NOMO-1 treated with dmso at 0.1 percent for 144 hours (cell line): ENCODE data around the gene WDR72.

Source experiments
- DNase-seq: peaks from one replicate; lab custom pipeline; 2025; ENCODE audit not compliant: unreplicated experiment; lab: John Stamatoyannopoulos, UW

WDR72 gene

DNA sequence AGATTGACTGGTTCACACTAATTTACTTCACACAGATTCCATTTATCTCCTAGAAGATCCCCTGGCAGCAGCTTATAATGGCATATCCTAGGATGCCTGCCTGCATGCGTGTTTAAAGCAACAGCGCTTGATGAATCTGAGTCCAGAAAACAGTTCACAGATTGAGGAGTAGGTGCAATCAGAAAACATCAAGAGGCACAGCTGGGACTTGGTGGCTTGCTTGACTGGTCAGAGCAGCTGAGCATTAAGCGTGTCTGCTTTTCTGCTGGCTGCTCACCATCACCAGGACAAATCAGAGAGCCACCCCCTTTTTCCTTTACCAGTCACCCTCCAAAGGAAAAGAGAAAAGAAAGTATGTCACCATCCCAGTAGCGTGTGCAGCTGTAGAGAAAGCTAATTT lies 223.6 kb downstream of the WDR72 start:
- DNase-seq: no peak

DNA sequence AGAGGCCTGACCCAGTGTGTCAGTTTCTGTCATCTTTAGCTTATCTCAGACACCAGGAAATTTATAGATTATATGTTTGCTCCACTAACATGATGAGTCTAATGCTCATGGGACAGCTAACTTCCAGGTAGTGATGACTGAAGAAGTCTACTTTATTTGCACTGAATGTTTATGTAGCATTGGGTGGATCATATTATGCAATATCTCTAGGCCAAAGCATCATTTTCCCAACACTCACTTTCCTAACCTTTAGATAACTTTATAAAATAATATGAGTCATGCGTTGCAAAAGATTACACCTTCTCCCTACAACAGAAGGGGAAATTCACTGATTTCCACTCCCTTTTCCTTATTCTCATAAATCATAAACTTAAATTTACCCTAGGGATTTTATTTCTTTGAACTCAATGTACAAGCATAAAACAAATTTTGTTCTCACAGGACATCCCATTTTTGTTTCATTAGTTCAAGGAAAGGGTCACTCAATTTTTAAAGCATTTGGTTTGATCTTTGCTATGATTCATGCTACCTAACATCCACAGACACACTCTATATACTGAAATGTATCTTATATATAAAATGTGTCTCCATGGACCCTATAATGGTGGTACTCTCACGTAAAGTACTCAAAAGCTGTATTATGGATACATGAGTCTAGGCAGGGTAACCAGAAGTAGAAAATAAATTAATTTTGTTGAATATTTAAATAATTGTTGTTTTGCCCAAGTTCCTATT lies 225.2 kb downstream of the WDR72 start:
- DNase-seq: no peak

DNA sequence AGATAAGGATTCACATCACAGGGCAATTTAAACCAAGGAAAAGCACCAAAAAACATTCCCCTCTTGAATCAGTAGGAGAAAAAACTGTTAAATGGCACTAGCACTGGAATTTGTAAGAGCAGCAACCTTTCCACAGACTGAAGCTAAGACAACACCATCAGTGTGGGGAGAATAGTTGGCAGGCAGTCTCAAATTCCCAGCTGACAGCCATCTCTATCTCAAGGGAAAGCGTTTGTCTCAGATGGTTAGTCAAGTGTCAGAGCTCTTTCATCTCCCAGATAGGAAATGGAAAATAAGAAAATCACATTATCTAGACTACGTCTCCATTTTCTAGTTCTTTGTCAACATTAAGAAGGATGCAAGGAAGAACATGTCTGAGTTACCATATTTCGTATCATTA lies 228.7 kb downstream of the WDR72 start:
- DNase-seq: no peak

DNA sequence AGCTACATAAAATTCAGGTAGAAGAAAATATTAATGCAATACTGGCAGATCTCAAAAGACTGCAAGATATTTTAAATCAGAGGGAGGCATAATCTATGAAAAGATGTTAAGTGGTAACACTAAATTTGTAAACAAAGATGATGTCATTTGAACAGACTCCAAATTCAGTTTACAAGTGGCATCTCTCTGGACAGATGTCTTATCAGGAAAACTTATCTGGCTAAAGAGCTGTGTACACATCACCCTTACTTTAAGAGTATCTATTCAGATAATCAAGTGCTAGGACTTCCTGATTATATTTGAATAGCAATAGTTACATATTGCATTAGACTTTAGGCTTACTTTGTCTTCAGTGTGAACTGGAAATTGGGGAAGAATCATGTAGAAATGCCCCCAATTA lies 231.5 kb downstream of the WDR72 start:
- no peak for DNase-seq

DNA sequence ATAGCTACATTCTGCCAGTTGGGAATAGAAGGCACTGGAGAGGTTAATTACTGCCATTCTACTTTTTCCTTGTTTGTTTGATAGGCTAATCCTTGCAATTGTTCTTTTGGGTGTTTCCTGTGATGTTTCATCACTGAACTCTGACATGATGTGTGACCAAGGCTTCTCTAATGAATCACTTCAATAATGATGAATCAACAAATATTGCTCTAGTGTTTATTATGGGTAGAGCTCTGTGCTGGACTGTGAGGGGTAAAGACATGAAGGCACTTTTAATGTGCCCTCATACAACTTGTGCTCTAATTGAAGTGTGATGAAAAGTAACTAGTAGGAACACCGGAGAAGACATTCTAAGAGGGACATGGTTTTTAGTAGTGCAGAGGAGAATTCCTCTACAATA lies 233.6 kb downstream of the WDR72 start:
- no peak for DNase-seq

DNA sequence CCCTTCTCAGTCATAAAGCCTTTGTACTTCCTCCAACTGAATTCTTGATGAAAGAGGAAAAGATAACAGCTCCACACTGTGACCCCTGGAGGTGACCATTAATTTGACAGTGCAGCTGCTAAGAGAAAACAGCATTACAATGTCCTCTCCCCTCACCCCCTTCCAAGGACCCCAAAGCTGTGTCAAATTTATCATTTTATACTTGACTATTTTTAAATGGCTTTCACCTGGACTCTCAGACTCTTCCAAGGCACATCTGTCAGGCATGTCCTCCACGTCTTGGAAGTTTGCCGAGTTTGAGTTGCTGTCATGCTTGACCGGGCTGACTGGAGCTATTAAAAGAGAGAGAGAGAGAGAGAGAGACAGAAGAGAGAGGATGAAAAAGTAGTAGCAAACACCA lies 236.5 kb downstream of the WDR72 start:
- no peak for DNase-seq

DNA sequence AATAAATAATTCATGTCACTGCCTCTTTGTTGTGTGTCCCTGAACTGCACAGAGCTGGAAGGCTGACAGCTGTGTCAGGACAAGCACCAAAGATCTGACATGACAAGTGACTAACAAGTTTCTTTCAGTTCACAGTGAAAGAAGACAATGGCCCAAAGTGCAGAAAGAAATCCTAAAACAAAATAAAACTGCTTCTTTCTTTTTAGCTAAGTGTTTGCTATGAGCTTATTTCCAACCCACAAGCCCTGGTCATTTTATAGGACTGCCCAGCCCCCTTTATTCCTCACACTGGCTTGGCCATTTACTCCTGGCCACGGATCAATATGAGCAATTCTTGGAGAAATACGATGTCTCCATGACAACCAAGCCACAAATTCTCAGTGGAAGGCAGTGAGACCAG lies 238.5 kb downstream of the WDR72 start:
- DNase-seq: no peak

DNA sequence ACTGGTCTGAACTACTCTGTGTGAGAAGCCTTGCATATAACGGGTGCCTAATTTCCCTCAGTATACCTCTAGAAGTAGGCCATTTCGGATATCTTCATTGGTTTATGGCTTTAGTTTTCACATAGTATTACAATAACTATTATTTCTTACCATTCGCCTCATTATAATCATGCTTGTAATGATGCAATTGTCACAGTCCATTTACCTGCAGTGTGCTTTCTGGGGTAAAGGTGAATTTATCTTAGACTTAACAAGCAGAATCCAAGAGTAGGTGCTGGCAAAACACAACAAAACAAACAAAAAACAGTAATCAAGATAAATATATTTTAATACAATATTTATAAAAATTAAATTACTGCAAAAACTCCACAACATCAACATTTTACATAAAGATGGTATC lies 246.0 kb downstream of the WDR72 start:
- DNase-seq: no peak

DNA sequence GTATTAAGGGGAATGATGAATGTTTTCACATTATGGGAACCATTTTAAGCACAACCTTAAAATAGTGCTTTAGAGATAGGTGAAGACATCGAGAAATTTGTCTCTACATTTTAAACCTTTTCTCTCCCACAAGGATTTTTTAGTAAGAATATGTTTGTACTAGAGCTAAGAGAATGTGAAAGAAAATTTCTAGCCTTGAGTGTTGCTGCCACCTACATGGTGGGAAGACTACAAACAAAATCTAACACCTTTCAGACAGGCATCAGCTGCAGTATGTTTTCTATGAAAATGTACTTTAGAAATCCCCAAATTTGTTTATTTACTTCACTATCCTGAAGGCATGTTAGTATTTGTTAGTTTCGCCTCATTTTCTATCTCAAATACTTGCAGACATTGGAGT lies 247.4 kb downstream of the WDR72 start:
- DNase-seq: no peak

DNA sequence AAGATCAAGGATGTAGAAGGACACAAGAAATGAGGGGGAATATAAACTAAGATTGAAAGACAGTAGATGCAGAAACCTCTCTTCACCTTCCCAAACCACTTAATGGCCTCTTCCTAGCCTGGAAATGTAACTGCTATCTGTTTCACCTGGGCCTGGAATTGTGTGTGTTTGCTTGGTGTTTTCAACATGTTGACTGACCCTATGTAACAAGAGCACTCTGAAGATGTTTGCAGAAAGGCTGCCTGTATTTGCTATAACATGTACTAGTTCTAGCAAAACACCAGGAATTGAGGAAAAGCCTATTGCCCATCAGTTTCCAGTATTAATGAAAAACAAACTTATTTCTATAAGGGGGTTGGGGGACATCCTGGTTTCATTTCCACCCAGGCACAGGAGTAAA lies 248.3 kb downstream of the WDR72 start:
- no peak for DNase-seq

DNA sequence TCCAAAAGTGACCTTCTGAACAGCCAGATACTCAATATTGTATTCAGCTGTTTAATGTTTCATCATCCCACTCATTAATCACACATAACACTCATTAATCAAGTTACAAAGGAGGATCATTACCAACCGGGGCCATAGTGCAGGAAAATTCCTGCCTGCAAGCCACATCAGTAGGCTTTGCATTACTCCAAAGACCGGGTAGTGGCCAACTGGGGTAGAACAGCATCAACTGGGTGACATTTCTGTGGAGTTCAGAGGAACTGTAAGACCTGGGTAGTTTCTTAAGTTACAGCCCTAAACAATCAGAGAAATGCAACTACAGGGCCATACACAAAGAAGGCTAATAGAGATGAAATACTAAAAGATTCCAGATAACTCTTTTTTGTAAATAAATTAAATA lies 253.1 kb downstream of the WDR72 start:
- no peak for DNase-seq

DNA sequence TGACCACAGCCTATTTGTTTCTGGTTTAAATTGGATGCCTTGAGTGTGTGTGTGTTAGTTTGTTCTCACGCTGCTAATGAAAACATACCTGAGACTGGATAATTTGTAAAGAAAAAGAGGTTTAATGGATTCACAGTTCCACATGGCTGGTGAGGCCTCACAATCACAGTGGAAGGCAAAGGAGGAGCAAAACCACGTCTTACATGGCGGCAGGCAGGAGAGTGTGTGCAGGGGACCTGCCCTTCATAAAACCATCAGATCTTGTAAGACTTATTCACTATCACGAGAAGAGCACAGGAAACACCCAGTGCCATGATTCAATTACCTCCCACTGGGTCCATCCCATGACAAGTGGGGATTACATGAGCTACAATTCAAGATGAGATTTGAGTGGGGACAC lies 260.5 kb downstream of the WDR72 start:
- no peak for DNase-seq

DNA sequence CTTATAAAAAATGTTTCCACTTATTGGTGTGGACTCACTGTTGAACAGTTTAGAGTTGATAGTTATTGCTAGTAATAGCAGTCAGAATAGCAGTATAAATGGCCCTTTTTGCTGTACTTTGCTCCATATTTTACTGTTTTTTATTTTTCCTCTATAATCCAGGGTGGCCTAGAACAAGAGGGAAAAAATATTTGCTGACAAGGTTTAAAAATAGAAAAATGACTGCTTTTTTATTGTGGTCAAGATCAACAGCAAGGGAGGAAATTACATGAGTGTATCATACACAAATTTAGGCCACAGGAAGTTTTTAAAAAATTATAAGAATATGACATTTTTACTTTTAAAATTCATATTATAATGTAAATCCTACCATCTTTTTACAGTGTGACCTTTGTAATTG lies 269.1 kb downstream of the WDR72 start:
- DNase-seq: no peak

DNA sequence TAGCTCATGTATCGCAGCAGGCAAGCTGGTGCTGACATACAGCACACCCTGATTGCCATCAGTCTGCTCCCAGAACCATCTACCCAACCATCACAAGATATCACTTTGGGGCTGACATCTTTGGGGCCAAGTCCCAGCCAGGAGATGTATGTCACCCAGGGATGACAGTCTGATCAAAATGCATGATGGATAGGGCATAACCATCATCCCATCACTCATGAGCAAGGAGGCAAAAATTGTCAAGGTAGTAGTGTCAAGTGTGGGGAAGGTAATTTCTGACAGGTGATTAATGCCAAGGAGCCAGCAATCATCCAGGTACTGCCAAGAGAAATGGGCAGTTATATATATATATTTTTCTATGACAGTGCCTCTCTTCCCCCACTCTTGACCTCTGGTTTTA lies 277.4 kb downstream of the WDR72 start:
- no peak for DNase-seq

DNA sequence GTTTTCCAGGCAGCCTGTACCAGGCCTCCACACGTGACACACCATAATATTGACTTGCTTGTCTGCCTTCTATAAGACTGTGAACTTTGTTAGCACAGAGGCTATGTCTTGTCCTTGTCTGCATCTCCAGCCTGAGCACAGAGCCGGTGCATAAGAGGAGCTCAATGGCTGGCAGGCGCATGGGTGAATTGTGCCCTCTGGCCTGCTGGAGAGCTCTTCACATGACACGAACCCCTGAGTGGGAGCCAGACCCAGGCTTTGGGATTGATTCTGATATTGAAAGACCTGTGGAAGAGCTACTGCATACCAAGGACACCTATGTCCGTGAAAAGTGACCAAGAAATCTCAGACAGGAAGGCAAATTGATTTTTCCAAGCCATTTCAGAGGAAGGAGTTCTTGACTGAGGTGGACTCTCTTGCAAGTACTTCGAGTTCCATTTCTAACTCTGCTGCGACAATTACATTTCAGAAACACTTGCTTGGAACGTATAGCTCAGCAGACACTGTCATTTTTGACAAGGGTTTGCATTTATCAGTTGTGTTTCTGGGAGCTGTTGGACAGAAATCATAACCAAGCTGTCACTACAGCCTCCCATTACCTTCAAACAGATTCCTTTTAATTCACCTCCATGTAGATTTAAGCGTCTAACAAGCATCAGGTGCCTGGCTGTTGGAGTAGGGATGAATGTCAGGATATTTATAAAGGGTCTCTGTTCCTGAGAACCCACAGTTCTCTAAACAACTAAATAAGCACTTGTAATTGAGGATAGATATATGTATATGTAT lies 281.3 kb downstream of the WDR72 start:
- DNase-seq: no peak

DNA sequence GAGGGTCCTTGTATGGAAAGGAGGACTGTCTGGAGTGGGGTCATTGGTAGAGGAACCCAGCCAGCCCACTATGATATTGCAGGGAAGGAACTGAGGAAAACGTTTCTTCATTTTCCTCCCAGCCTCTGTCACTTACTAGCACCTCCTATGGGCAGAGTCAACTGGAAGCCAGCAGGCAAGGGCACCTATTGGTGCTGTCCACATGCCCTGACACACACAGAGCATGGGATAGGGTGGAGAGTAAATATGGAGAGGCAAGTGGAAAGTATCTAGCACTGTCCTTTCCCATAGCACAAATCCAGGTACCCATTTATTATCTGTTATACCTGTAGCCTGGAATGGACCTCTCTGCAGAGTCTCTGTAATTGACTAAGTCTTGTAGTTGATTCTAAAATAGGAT lies 285.6 kb downstream of the WDR72 start:
- no peak for DNase-seq

DNA sequence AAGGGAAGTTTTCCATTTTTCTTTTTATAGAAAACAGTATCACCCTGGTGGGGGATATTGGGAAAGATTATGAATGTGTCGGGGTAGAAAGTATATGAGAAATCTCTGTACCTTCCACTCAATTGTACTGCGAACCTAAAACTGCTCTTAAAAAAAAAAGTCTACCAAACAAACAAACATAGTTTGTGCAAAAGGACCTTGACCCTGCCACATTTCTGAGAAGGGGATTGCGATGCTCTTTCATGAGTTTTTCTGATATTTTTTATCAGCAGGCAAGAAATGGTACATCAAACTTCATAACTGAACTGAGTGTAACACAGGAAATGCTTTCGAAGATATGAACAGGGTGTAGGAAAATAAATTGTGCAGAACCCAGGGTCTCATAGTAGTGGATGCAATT lies 286.0 kb downstream of the WDR72 start:
- DNase-seq: no peak

DNA sequence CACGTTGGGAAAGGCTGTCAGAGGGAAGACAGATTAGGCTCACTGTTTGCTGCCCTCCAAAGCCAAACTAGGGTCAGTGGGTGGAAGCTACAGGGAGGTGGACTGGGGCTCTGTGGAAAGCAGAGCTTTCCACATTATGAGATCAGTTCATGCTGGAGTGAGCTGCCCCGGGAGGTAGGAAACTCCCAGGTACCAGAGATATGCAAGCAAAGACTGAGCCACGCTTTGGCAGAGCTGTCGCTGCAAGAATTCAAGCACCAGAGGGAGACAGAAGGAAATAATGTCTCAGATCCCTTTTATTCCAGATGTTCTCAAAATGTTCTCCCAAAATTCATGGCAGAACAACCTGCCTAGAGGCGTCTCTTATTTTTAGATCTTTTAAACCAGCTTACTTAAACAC lies 286.6 kb downstream of the WDR72 start:
- no peak for DNase-seq

DNA sequence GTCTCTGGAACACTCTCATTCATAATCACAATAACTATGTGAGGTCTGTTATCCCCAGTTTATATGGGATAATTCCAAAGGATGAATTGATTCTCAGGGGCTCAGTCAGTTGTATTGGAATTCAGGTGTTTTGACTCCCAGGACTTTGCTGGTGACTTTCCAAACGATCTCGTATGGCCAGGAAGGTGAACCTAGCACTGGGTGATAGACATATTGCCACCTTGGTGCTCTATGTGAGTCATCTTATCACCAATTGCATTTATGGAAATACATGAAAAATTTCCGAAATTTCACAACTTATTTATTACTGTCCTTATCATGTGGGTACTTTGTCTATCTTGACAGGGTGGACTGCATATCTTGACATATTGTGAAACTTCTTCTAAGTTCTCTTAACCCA lies 287.3 kb downstream of the WDR72 start:
- no peak for DNase-seq

DNA sequence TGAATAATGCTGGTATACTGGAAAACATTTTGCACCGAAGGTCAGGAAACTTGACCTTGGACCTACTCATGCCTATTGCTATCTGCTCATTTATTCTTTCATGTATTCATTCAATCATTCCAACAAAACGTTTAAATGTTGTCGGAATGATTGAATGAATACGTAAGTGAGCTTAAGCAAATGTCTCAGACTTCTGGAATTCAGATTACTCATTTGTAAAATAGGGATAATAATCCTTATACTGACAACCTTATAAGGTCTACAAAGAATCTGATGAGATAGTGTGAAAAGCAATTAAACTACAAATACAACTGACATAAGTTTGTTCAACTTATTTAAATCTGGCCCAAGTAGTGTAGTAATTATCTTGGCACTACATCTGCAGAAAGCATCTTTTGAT lies 288.7 kb downstream of the WDR72 start:
- no peak for DNase-seq

DNA sequence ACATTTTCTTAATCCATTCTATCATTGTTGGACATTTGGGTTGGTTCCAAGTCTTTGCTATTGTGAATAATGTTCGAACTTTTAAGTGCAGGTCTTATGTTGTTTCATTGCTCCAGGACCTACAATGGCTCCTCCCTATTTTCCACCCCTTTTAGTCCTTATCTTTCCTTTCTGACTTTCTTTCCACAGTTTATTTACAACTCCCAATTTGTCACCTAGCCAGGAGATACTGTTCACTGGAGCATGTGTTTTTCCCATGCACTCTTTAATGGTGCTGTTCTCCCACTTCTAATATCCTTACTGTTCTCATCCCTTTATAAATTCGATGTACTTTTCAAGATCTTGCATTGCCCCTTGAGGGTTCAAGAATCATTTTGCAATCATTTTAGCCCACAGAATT lies 290.0 kb downstream of the WDR72 start:
- DNase-seq: no peak
